ENCODE results near the gene PSMF1. TPM values are rescaled to one million over a fixed set of nuclear protein-coding genes. Genes with fewer than 3 reads are reported as not detected.

Gene PSMF1
- total and polyA plus RNA-seq, 4 donors = 43.6 to 126 (median 83.8) TPM

DNA sequence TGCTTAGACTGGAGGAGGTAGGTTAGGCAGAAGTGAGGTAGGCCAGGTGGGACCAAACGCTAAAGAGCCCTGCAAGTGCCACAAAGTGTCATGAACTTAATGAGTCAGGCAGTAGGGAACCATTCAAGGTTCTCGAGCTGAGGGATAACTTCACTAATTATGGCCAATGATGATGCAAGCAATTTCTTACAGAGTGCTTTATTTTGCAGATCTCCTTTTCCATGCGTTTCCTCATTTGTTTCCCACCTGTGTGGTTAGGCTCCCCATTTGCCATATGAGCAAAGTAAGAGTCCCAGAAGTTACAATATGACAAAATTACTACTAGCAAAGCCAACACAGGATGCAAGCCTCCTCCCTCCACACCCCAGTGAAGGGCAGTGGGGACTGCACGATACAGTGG is 36.5 kb upstream of the PSMF1 start:
- no peak for TF ChIP-seq NR2F2 (IDR thresholded peaks at IDR 0.05)
- no peak for TF ChIP-seq YY1 (IDR thresholded peaks at IDR 0.05)
- TF ChIP-seq, protein P1, sequence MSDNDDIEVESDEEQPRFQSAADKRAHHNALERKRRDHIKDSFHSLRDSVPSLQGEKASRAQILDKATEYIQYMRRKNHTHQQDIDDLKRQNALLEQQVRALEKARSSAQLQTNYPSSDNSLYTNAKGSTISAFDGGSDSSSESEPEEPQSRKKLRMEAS (IDR thresholded peaks at IDR 0.05) = no peak
- TF ChIP-seq RAD21 (IDR thresholded peaks at IDR 0.05) = no peak
- TF ChIP-seq JUND (IDR thresholded peaks at IDR 0.05) = no peak
- TF ChIP-seq, protein P2, sequence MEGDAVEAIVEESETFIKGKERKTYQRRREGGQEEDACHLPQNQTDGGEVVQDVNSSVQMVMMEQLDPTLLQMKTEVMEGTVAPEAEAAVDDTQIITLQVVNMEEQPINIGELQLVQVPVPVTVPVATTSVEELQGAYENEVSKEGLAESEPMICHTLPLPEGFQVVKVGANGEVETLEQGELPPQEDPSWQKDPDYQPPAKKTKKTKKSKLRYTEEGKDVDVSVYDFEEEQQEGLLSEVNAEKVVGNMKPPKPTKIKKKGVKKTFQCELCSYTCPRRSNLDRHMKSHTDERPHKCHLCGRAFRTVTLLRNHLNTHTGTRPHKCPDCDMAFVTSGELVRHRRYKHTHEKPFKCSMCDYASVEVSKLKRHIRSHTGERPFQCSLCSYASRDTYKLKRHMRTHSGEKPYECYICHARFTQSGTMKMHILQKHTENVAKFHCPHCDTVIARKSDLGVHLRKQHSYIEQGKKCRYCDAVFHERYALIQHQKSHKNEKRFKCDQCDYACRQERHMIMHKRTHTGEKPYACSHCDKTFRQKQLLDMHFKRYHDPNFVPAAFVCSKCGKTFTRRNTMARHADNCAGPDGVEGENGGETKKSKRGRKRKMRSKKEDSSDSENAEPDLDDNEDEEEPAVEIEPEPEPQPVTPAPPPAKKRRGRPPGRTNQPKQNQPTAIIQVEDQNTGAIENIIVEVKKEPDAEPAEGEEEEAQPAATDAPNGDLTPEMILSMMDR (IDR thresholded peaks at IDR 0.05; ENCODE audit: low read depth, low read length, missing input control) = no peak
- no peak for TF ChIP-seq FOXA2 (IDR thresholded peaks at IDR 0.05)
- TF ChIP-seq HNF4G (IDR thresholded peaks at IDR 0.05) = no peak
- no peak for TF ChIP-seq FOXA1 (IDR thresholded peaks at IDR 0.05)
- no peak for TF ChIP-seq GABPA (IDR thresholded peaks at IDR 0.05 in 1 of 2, conservative IDR thresholded peaks at IDR 0.05 in 1 of 2)
- TF ChIP-seq RXRA (IDR thresholded peaks at IDR 0.05) = no peak
- TF ChIP-seq HNF4A (conservative IDR thresholded peaks at IDR 0.05) = no peak
- TF ChIP-seq, protein P3, sequence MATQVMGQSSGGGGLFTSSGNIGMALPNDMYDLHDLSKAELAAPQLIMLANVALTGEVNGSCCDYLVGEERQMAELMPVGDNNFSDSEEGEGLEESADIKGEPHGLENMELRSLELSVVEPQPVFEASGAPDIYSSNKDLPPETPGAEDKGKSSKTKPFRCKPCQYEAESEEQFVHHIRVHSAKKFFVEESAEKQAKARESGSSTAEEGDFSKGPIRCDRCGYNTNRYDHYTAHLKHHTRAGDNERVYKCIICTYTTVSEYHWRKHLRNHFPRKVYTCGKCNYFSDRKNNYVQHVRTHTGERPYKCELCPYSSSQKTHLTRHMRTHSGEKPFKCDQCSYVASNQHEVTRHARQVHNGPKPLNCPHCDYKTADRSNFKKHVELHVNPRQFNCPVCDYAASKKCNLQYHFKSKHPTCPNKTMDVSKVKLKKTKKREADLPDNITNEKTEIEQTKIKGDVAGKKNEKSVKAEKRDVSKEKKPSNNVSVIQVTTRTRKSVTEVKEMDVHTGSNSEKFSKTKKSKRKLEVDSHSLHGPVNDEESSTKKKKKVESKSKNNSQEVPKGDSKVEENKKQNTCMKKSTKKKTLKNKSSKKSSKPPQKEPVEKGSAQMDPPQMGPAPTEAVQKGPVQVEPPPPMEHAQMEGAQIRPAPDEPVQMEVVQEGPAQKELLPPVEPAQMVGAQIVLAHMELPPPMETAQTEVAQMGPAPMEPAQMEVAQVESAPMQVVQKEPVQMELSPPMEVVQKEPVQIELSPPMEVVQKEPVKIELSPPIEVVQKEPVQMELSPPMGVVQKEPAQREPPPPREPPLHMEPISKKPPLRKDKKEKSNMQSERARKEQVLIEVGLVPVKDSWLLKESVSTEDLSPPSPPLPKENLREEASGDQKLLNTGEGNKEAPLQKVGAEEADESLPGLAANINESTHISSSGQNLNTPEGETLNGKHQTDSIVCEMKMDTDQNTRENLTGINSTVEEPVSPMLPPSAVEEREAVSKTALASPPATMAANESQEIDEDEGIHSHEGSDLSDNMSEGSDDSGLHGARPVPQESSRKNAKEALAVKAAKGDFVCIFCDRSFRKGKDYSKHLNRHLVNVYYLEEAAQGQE (IDR thresholded peaks at IDR 0.05) = no peak
- TF ChIP-seq, protein P4, sequence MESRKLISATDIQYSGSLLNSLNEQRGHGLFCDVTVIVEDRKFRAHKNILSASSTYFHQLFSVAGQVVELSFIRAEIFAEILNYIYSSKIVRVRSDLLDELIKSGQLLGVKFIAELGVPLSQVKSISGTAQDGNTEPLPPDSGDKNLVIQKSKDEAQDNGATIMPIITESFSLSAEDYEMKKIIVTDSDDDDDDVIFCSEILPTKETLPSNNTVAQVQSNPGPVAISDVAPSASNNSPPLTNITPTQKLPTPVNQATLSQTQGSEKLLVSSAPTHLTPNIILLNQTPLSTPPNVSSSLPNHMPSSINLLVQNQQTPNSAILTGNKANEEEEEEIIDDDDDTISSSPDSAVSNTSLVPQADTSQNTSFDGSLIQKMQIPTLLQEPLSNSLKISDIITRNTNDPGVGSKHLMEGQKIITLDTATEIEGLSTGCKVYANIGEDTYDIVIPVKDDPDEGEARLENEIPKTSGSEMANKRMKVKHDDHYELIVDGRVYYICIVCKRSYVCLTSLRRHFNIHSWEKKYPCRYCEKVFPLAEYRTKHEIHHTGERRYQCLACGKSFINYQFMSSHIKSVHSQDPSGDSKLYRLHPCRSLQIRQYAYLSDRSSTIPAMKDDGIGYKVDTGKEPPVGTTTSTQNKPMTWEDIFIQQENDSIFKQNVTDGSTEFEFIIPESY (IDR thresholded peaks at IDR 0.05) = no peak
- no peak for TF ChIP-seq SP1 (IDR thresholded peaks at IDR 0.05)
- TF ChIP-seq TAF1 (conservative IDR thresholded peaks at IDR 0.05) = no peak
- TF ChIP-seq EGR1 (IDR thresholded peaks at IDR 0.05; ENCODE audit: low read depth in 2 of 2) = no peak
- TF ChIP-seq, protein P5, sequence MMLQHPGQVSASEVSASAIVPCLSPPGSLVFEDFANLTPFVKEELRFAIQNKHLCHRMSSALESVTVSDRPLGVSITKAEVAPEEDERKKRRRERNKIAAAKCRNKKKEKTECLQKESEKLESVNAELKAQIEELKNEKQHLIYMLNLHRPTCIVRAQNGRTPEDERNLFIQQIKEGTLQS (IDR thresholded peaks at IDR 0.05) = no peak
- H3K4me3 ChIP-seq (ENCODE audit: low read depth in 1 of 3, low read length in 3 of 3) = no peak overlapping the region

More for the DNA sequence above, 36.5 kb upstream of the PSMF1 start:
- H3K9ac ChIP-seq (ENCODE audit: low read depth in 1 of 2, low read length in 2 of 2) = no peak overlapping the region
- DNase-seq (ENCODE audit: low spot score) = no peak
- H3K36me3 ChIP-seq (ENCODE audit: control insufficient read depth in 4 of 4, insufficient read depth in 3 of 4, low read depth in 1 of 4, low read length in 3 of 4) = no peaks in the 10 kb centered on the region
- WGBS = 90% methylated on average over 4 of the region's 4 CpGs
- no peaks in the 10 kb centered on the region for H3K4me1 ChIP-seq (ENCODE audit: control insufficient read depth in 4 of 4, insufficient read depth in 4 of 4, low read length in 3 of 4)
- H3K9me3 ChIP-seq (ENCODE audit: control insufficient read depth in 4 of 4, low read length in 3 of 4) = no peaks in the 10 kb centered on the region
- H3K27me3 ChIP-seq (ENCODE audit: control insufficient read depth in 4 of 4, insufficient read depth in 4 of 4, low read length in 3 of 4) = no peaks in the 10 kb centered on the region
- H3K27ac ChIP-seq (ENCODE audit: low read depth in 1 of 2, low read length in 2 of 2) = no peak overlapping the region
